ENCODE measurements around the gene RECQL5.

- TF ChIP-seq CTCF (IDR thresholded peaks at IDR 0.05) (no peak), EP300 (IDR thresholded peaks at IDR 0.05) (no peak)
Measured at GRCh38 chr17:75635610-75636202, 31.2 kb downstream of the RECQL5 start.

Data from esophagus muscularis mucosa (tissue), 3 donors.